H1 (cell line): ENCODE results near the gene ZNF593.

Experiments
- ASH2L ChIP-seq: fragments of 200-600, 300-600 bp; sonication (generic); IDR thresholded peaks from one replicate; pipeline ENCODE4 v1.7.1; 2017; ENCODE audit warnings: low read length
- CTCF ChIP-seq, 3 experiments: IDR thresholded peaks; 1 replicate in 2 of 3; 2 replicates in 1 of 3; pipeline versions ENCODE4 v1.5.1 to v1.6.1; 2011; ENCODE audit warnings: low read length in 3 of 3, mild to moderate bottlenecking in 3 of 3, inconsistent platforms in 2 of 3, low read depth in 1 of 3, moderate library complexity in 1 of 3; ENCODE audit not compliant: insufficient read depth in 1 of 3; ENCODE audit errors: control extremely low read depth in 1 of 3
- EZH2 ChIP-seq: fragments of 200-600 bp; sonication (generic); IDR thresholded peaks from 2 replicates; pipeline ENCODE4 v1.7.1; 2012; ENCODE audit warnings: low read depth, mild to moderate bottlenecking, moderate library complexity, low read length, inconsistent platforms; ENCODE audit not compliant: severe bottlenecking
- HDAC2 ChIP-seq, 2 experiments: fragments of 300-600 bp in 1 of 2; sonication (generic) in 1 of 2; IDR thresholded peaks; 2 replicates each; pipeline ENCODE4 v1.6.1; 2011 to 2012; ENCODE audit warnings: low read depth in 2 of 2, low read length in 2 of 2, mild to moderate bottlenecking in 2 of 2, moderate library complexity in 2 of 2, borderline replicate concordance in 1 of 2, inconsistent platforms in 1 of 2
- HDAC6 ChIP-seq: IDR thresholded peaks from one replicate; pipeline ENCODE4 v1.7.1; 2012; ENCODE audit warnings: low read depth, mild to moderate bottlenecking, inconsistent platforms, low read length, moderate library complexity
- JUND ChIP-seq: IDR thresholded peaks from 2 replicates; pipeline ENCODE4 v1.6.1; 2011; ENCODE audit warnings: mild to moderate bottlenecking, improper control_type of control experiment, low read length
- SUZ12 ChIP-seq: fragments of 200-600 bp; sonication (generic); IDR thresholded peaks from 2 replicates; pipeline ENCODE4 v1.6.1; 2012; ENCODE audit warnings: mild to moderate bottlenecking, inconsistent platforms, low read length, moderate library complexity, mixed read lengths
- TEAD4 ChIP-seq: IDR thresholded peaks from 2 replicates; pipeline ENCODE4 v1.6.1; 2012; ENCODE audit warnings: low read depth, low read length, inconsistent platforms, mixed read lengths

GRCh38 chr1:26132128-26132833 is 37.4 kb upstream of the ZNF593 start:
- TF ChIP-seq ASH2L (no peak), EZH2 (no peak), CTCF (IDR thresholded peaks at IDR 0.05; ENCODE audit: control extremely low read depth in 1 of 3, insufficient read depth in 1 of 3, low read depth in 1 of 3, low read length in 3 of 3) (no peak), HDAC2 (IDR thresholded peaks at IDR 0.05; ENCODE audit: borderline replicate concordance in 1 of 2, low read depth in 2 of 2, low read length in 2 of 2) (no peak), HDAC6 (no peak), SUZ12 (no peak), JUND (no peak), TEAD4 (no peak)
